Lower leg skin (tissue), 3 donors: ENCODE results near the gene KIF7.

Source experiments
- POLR2A ChIP-seq, 2 donors: fragments of 450-650 bp; IDR thresholded peaks; one replicate each; pipeline ENCODE4 v1.6.1; 2016 to 2017; ENCODE audit warnings: antibody characterized with exemption in 2 of 2, mild to moderate bottlenecking in 1 of 2, moderate library complexity in 1 of 2
- TF ChIP-seq, protein P1 (sequence below), 3 donors: fragments of 450-650 bp; IDR thresholded peaks; one replicate each; pipeline ENCODE4 v1.5.1; 2016; ENCODE audit warnings: antibody characterized with exemption in 3 of 3, mild to moderate bottlenecking in 3 of 3, moderate library complexity in 2 of 3

GRCh38 chr15:89652131-89652530, 3.1 kb downstream of the KIF7 start:
- TF ChIP-seq POLR2A (IDR thresholded peaks at IDR 0.05), result no peak
- TF ChIP-seq, protein P1, sequence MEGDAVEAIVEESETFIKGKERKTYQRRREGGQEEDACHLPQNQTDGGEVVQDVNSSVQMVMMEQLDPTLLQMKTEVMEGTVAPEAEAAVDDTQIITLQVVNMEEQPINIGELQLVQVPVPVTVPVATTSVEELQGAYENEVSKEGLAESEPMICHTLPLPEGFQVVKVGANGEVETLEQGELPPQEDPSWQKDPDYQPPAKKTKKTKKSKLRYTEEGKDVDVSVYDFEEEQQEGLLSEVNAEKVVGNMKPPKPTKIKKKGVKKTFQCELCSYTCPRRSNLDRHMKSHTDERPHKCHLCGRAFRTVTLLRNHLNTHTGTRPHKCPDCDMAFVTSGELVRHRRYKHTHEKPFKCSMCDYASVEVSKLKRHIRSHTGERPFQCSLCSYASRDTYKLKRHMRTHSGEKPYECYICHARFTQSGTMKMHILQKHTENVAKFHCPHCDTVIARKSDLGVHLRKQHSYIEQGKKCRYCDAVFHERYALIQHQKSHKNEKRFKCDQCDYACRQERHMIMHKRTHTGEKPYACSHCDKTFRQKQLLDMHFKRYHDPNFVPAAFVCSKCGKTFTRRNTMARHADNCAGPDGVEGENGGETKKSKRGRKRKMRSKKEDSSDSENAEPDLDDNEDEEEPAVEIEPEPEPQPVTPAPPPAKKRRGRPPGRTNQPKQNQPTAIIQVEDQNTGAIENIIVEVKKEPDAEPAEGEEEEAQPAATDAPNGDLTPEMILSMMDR (IDR thresholded peaks at IDR 0.05), result no peak
